HepG2 (cell line): ENCODE measurements around the gene CARD9. TPM values are rescaled to one million over a fixed set of nuclear protein-coding genes. Genes with fewer than 3 reads are reported as not detected.

Source experiments
- ATAC-seq: fragments of 200-7000 bp; cut with Tn5 transposase; 3 replicates; pipeline ENCODE4 v1.9.1; 2020; ENCODE audit warnings: mild to moderate bottlenecking, moderate library complexity
- BruUV-seq: library from RNA; stranded (reverse); fragments of 400-500 nt; replicated peaks from 2 replicates; lab custom pipeline; 2021; lab: Mats Ljungman, UMichigan
- CTCF ChIA-PET: fragments of 300-600 bp; formaldehyde crosslinking; extraction: SDS; loops from one replicate; lab custom pipeline; 2021; ENCODE audit warnings: low total read pairs, inconsistent platforms, low intra/inter-chr PET ratio; lab: Yijun Ruan, JAX
- POLR2A ChIA-PET: fragments of 350-600 bp; sonication (Branson Sonifier 250); formaldehyde crosslinking; loops from one replicate; lab custom pipeline; 2020; ENCODE audit warnings: antibody characterized with exemption, inconsistent platforms; lab: Yijun Ruan, JAX
- DNase-seq: peaks from one replicate; pipeline ENCODE4 v3.0.0-alpha.2; 2015; ENCODE audit warnings: low spot score
- FAIRE-seq: peaks from 3 replicates; lab custom pipeline; 2011; peaks lifted over from hg19 to GRCh38; lab: Jason Lieb, UNC
- H2AFZ ChIP-seq: one replicate; pipeline ENCODE4 v1.6.1; 2011; ENCODE audit warnings: low read length, inconsistent platforms
- H3K27ac ChIP-seq: fragments of 300-600 bp; 3 replicates; pipeline ENCODE4 v1.8.0; 2011; ENCODE audit warnings: mixed run types, mild to moderate bottlenecking, mixed read lengths, low read length, inconsistent platforms; ENCODE audit not compliant: insufficient read depth; ENCODE audit errors: extremely low read length
- H3K27me3 ChIP-seq, 2 experiments: fragments of 200-600 bp in 1 of 2; 2 replicates in 1 of 2; 3 replicates in 1 of 2; pipeline versions ENCODE4 v1.6.0 to v1.8.0; 2011; ENCODE audit warnings: low read length in 2 of 2, mild to moderate bottlenecking in 2 of 2, moderate library complexity in 2 of 2, inconsistent platforms in 1 of 2; ENCODE audit not compliant: insufficient read depth in 2 of 2, control insufficient read depth in 1 of 2
- H3K36me3 ChIP-seq, 2 experiments: fragments of 200-600 bp in 1 of 2; replicated peaks in 1 of 2; 2 replicates in 1 of 2; 3 replicates in 1 of 2; pipeline versions ENCODE4 v1.5.1 to v1.8.0; 2011; ENCODE audit warnings: low read length in 2 of 2, inconsistent platforms in 1 of 2; ENCODE audit not compliant: insufficient read depth in 2 of 2, control insufficient read depth in 1 of 2
- H3K4me1 ChIP-seq: 2 replicates; pipeline ENCODE4 v1.5.1; 2012; ENCODE audit warnings: low read length, inconsistent platforms; ENCODE audit not compliant: insufficient read depth
- H3K4me2 ChIP-seq: 2 replicates; pipeline ENCODE4 v1.6.0; 2011; ENCODE audit warnings: low read depth, low read length, inconsistent platforms
- H3K4me3 ChIP-seq, 3 experiments: fragments of 200-600 bp in 1 of 3; sonication (generic), shearing (Covaris generic) in 1 of 3; replicated peaks in 1 of 3; 2 replicates each; pipeline ENCODE4 v1.5.1; 2011 to 2016; ENCODE audit warnings: low read length in 3 of 3, inconsistent platforms in 2 of 3, low read depth in 2 of 3, mild to moderate bottlenecking in 2 of 3, control low read depth in 1 of 3, mixed read lengths in 1 of 3; ENCODE audit not compliant: insufficient read depth in 1 of 3
- H3K79me2 ChIP-seq: one replicate; pipeline ENCODE4 v1.6.1; 2011; ENCODE audit warnings: low read length, inconsistent platforms; ENCODE audit not compliant: insufficient read depth
- H3K9ac ChIP-seq: 2 replicates; pipeline ENCODE4 v1.6.0; 2011; ENCODE audit warnings: mild to moderate bottlenecking, low read depth, low read length, inconsistent platforms; ENCODE audit not compliant: insufficient read depth
- H3K9me3 ChIP-seq: 2 replicates; pipeline ENCODE4 v1.5.1; 2012; ENCODE audit warnings: mild to moderate bottlenecking, low read length
- H4K20me1 ChIP-seq: 2 replicates; pipeline ENCODE4 v1.6.0; 2011; ENCODE audit warnings: inconsistent platforms, mild to moderate bottlenecking, low read length, moderate library complexity; ENCODE audit not compliant: insufficient read depth
- HOXA7 ChIP-seq: sonication (generic); formaldehyde crosslinking; IDR thresholded peaks from 2 replicates; pipeline ENCODE4 v1.8.1; 2022; ENCODE audit warnings: mild to moderate bottlenecking, missing genetic modification reagents, moderate library complexity
- KAT7 ChIP-seq: IDR thresholded peaks from 2 replicates; pipeline ENCODE4 v1.6.1; 2018; ENCODE audit warnings: borderline replicate concordance, missing compliant biosample characterization
- MEIS1 ChIP-seq: sonication (generic); formaldehyde crosslinking; IDR thresholded peaks from 2 replicates; pipeline ENCODE4 v1.9.0; 2021; ENCODE audit warnings: mild to moderate bottlenecking, missing genetic modification reagents, moderate library complexity, borderline replicate concordance
- PHF20 ChIP-seq: sonication (generic); formaldehyde crosslinking; IDR thresholded peaks from 2 replicates; pipeline ENCODE4 v1.5.0; 2020; ENCODE audit warnings: mild to moderate bottlenecking, missing genetic modification reagents
- PHF21A ChIP-seq: sonication (generic); formaldehyde crosslinking; IDR thresholded peaks from 2 replicates; pipeline ENCODE4 v1.5.0; 2020; ENCODE audit warnings: mild to moderate bottlenecking, missing genetic modification reagents
- PRMT3 ChIP-seq: sonication (generic); formaldehyde crosslinking; IDR thresholded peaks from 2 replicates; pipeline ENCODE4 v1.8.1; 2022; ENCODE audit warnings: low read depth, mild to moderate bottlenecking, moderate library complexity, missing genetic modification reagents, borderline replicate concordance
- TAF1 ChIP-seq: sonication (generic); formaldehyde crosslinking; IDR thresholded peaks from 2 replicates; pipeline ENCODE4 v1.4.0; 2020; ENCODE audit warnings: missing genetic modification reagents
- TGIF2 ChIP-seq: IDR thresholded peaks from 2 replicates; pipeline ENCODE4 v1.6.1; 2016; ENCODE audit warnings: control low read depth, missing compliant biosample characterization
- ZNF251 ChIP-seq: sonication (generic); formaldehyde crosslinking; IDR thresholded peaks from 2 replicates; pipeline ENCODE4 v1.9.0; 2021; ENCODE audit warnings: mild to moderate bottlenecking, missing genetic modification reagents
- WGBS: methylation state at CpG from one replicate; pipeline ENCODE4 v1.1.6; 2017; ENCODE audit warnings: low lambda C conversion rate; 5-methylcytosine and 5-hydroxymethylcytosine counted together
- in situ Hi-C: cut with HindIII; loops from 2 replicates; pipeline ENCODE4 v1.10.0; 2017; ENCODE audit warnings: low pct_unique_long_range_greater_than_20kb; ENCODE audit not compliant: extremely low pct_ligation_motif_present
- intact Hi-C: fragments of 100-400 bp; cut with micrococcal nuclease; formaldehyde crosslinking; loops from one replicate; pipeline ENCODE4 v1.10.0; 2022; ENCODE audit not compliant: unreplicated experiment
- polyA plus RNA-seq, 8 experiments: library from polyadenylated mRNA; depleted of rRNA in 3 of 8; stranded (reverse) in 7 of 8; unstranded in 1 of 8; fragments of >200 nt; fragmentation: Illumina TruSeq in 4 of 8; extraction: Trizol in 4 of 8; gene quantifications; 2 replicates each; pipeline versions ENCODE4 v1.2.1 to v1.2.3, GENCODE V29; 2011 to 2016; ENCODE audit warnings: low read depth in 4 of 8, missing spikeins in 1 of 8, mixed read lengths in 1 of 8; ENCODE audit not compliant: insufficient read depth in 1 of 8
- total RNA-seq, 5 experiments: library from RNA; depleted of rRNA; stranded (reverse); fragments of >200 nt; fragmentation: Illumina TruSeq; extraction: Trizol; gene quantifications; 2 replicates each; pipeline ENCODE4 v1.2.3, GENCODE V29; 2016; ENCODE audit warnings: low read depth in 1 of 5
- TF ChIP-seq, protein P1 (sequence below): sonication (generic); formaldehyde crosslinking; IDR thresholded peaks from 2 replicates; pipeline ENCODE4 v1.5.0; 2020; ENCODE audit warnings: missing genetic modification reagents, mild to moderate bottlenecking, borderline replicate concordance

Gene CARD9
- total and polyA plus RNA-seq, 2 of the 13 experiments (the other 11 are each of a cell fraction or from before 2014, with no cell fraction given), result 3.3 to 7.4 TPM

DNA sequence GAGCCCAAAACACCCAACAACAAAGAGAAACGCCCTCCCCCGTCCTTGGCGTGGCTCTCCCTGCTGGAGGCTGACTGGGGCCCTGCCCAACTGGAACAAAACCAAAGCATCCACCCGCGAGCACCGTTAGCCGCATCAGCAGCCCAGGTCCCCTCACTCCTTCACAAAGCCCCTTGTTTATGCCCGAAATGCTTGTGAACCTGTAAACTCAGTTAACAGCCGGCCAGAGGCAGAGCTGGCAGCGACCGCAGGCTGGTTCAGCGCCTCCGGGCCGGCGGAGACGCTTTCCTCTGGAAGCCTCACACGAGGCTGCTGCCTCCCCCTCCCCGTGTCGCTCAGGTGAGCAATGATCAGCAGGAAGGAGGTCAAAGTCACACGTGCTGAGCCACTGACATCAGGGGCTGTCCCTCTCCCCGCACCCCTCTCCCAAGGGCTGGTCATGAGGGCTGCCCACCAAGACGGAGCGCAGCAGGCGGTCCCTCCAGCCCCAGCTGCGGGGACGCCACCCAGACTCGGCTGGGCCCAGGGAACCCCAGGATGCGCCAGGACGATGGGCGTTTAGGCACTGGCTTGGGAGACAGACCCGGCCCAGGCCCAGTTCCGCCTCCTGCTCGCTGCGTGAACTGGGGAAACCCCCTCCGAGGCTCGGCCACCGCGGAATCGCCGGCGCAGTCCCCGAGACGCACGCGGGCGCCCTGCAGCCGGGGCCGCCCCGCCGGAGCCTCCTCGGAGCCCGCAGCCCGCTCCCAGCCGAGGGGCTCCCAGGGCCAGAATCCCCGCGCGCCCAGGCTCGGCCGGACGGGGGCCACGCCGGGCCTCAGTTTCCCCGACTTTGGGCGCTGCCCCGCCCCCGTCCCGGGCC lies 25.9 kb upstream of the CARD9 start (continued):
- TF ChIP-seq, protein P1, sequence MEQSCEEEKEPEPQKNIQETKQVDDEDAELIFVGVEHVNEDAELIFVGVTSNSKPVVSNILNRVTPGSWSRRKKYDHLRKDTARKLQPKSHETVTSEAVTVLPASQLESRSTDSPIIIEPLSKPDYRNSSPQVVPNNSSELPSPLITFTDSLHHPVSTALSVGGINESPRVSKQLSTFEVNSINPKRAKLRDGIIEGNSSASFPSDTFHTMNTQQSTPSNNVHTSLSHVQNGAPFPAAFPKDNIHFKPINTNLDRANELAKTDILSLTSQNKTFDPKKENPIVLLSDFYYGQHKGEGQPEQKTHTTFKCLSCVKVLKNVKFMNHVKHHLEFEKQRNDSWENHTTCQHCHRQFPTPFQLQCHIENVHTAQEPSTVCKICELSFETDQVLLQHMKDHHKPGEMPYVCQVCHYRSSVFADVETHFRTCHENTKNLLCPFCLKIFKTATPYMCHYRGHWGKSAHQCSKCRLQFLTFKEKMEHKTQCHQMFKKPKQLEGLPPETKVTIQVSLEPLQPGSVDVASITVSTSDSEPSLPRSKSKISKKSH (CRISPR knock-in tag), result 0 out of 2 replicates have a peak, but pooled peaks have one; percentile 19
- TF ChIP-seq TAF1 (CRISPR knock-in tag) (no peak), HOXA7 (CRISPR knock-in tag) (no peak), PRMT3 (CRISPR knock-in tag) (no peak), ZNF251 (CRISPR knock-in tag) (no peak), TGIF2 (0 out of 2 replicates have a peak, but pooled peaks have one; percentile 43)

DNA sequence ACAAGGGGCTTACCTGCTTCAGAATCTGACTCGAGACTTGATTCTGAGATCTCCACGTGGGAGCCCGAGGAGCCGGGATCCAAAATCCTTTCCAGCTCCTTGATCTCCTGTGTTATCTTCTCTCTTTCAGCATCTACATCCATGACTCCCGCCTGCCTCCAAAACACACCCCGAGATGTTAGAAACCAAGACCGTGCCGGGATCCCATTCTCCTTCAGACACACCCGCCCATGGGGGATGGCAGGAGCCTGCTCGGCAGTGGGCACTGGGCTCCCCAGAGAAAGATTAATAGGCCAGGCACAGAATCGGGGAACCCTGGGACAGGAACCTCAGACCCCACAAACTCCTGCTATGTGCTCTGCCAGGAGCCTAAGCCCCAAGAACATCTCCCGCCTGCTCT lies 24.8 kb upstream of the CARD9 start:
- Histone ChIP-seq H2AFZ (no peak overlapping the region), H3K27me3 (no peaks in the 10 kb centered on the region), H3K4me1 (peaks cover 20% of the 10 kb centered on the region), H4K20me1 (0 out of 2 replicates have a peak, but pooled peaks cover 2% of the 10 kb centered on the region), H3K27ac (no peak overlapping the region), H3K9ac (peak overlapping the region; percentile 83), H3K4me3 (peak overlapping the region in 1 of 3 experiments; percentile 97; a peak in 2 of 6 replicates), H3K9me3 (no peaks in the 10 kb centered on the region), H3K36me3 (peaks cover 18 to 36% of the 10 kb centered on the region in 2 experiments; a peak in 4 of 5 replicates), H3K4me2 (peak overlapping the region; percentile 88), H3K79me2 (peaks cover 21% of the 10 kb centered on the region)
- POLR2A ChIA-PET, result no interaction called here
- TF ChIP-seq MEIS1 (no peak), PHF20 (no peak), KAT7 (CRISPR knock-in tag) (no peak), PHF21A (CRISPR knock-in tag) (no peak)
- intact Hi-C loops, result no loop called here
- CTCF ChIA-PET, result no interaction called here
- 96% methylated on average over 11 of the region's 12 CpGs for WGBS
- DNase-seq (no peak), ATAC-seq (no peak), FAIRE-seq (no peak)
- in situ Hi-C loops, result no loop called here
- no TSS peak for BruUV-seq
